ENCODE results near the gene NIPAL3.

Gene NIPAL3

DNA sequence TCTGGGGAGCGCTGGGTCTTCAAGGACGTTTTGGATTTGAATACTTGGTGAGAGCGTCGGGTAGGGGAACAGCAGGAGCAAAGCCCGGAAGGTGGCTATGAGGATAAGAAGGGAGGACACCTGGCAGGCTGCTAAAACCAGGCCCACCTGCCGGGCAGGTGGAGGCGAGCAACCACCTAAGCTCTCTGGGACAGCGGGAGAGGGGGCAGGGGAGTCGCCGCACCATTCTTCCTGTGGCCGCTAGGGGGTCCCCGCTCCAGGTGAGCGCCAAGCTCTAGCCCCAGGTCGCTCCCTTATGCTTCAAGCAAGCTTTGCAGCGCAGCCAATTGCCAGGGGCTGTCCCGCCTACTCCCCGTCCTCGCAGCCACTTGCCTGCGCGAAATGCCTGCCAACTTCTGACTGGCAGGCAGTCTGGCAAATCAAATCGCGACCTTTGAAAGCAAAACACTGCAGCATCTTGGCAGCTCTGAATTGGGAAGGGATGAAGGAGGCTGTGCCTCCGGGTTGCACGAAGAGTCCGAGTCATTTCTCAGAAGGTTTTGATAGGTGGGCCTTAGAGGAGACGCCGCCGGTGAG is at the start of gene NIPAL3:
Gene NIPAL3 (plus strand): TSS at position 469 of the 576 bp plus-strand sequence. CDS start 3,746 bp downstream, outside the sequence.
- peak; percentile 99 for DNase-seq

DNA sequence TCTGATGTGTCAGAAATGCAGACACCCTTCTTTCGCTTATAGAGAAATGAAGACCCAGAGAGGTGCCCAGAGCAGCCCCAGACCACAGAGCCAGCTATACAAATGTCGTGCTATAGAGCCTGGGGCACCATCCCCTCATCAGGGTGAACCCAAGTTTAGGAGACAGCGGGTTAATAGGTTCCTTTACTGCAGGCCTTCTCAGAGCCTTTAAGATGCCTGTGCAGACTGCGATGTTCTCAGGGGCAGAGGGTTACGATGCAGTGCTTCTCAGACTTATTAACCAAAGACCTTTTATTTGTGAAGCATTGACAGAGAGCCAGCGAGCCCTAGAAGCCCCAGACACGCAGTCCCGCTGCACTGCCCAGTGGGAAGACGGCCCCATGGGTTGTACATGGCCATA is 48.9 kb upstream of the NIPAL3 start:
- no peak for DNase-seq

DNA sequence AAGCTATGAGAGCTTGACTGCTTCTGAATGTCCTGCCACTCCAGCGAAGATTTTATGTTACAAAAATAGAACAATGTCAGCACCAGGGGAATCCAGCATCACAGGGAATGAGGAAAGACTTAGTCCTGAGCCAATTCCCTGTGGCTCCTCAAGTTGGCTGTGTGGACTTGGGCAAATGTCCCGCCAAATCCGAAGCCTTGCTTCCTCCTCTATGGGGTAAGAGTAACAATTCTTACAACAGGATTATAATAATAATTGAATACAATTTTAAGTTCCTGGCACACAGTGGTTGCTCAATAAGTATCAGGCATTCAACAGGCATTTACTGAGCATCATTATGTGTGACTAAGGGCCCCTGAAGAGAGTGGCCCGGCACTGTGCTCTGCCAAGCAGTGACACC is 46.4 kb upstream of the NIPAL3 start:
- DNase-seq: no peak

DNA sequence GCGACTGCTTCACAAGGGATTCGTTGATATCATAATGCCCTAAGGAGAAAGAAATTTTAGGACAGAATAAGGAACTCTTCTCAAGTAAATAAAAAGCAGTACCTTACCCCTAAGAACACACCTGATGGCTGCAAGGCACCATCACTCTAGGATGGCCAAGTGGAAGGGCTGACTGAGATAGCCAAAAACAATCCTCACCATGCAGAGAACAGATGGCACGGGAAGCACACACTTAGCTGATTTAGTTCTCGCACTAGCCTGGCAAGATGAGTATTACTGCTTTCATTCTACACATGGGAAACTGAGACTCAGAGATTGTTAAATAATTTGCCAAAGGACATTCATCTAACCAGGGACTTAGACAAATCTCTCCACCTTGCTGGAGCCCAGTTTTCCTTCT is 45.8 kb upstream of the NIPAL3 start:
- DNase-seq: no peak

DNA sequence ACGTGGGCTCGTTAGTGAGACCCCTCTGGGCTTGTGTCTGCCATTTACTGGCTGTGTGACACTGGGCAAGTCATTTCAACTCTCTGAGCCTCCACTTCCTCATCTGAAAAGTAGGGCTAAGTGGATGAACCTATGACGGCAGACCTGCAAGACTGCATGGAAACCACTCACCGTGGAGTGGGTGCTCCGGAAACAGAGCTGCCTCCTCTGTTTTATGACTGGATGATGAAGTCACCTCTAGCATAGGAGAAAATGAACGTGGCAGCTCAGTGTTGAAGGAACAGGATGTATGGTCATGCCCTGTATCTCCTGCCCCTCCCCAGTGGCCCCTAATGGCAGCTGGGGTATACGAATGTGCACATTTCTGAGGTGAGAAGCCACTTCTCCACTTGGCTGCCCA is 42.6 kb upstream of the NIPAL3 start:
- no peak for DNase-seq

DNA sequence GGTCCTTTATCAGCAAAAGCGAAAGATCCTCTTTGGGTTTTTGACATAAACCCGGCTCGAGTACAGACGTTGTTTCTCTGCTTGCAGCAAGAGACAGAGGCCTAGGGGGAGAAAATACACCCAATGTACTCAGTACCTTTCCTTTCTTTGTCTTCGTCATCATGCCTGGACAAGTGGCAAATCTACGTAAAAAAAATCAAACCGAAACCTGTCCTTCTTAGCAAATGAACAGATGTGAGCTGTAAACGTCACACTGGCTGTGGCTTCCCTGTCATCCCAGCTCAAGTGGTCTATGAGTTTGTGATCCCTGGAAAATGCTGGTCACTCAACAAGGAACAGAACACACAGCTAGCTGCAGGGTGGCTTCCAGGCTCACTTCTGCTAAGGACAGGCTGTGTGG is 41.9 kb upstream of the NIPAL3 start:
- no peak for DNase-seq

DNA sequence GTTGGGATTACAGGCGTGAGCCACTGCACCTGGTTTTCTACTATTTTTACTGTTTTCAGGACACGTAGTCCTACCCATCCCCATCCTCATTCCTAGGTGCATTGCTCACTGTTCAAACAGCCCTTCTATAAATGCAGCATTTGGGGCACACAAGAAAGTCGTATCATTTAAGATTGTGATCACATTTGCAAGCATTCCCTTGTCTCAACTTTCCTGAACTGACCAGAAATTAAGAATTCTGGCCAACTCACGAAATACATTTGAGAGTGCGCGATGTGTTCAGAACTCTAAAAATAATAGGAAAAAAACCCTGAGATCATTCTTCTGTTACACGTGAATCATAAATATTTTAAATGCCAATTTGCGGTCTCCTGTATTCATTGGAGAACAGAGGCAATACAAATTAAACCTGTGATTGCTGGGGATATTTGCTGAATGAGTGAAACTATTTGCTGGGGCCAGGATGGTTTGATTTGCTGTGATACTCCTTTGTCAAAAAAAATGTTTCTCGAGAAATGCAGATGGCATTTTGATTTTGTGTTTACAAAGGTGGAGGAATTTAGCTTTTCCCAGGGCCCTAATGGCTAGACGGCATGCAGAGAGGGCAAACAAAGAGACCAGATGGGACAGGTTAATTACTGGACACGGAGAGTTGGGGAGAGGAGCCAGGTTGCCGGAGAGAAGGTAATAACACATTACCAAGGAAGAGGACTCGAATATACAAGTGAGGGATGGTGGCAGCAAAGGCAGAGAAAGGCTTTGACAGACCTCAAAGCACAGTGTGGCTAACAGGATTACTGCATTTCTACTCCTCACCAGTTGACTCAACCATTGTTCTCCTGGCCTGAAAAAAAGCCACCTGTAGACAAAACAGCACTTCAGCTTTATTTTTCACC is 40.5 kb upstream of the NIPAL3 start:
- no peak for DNase-seq

DNA sequence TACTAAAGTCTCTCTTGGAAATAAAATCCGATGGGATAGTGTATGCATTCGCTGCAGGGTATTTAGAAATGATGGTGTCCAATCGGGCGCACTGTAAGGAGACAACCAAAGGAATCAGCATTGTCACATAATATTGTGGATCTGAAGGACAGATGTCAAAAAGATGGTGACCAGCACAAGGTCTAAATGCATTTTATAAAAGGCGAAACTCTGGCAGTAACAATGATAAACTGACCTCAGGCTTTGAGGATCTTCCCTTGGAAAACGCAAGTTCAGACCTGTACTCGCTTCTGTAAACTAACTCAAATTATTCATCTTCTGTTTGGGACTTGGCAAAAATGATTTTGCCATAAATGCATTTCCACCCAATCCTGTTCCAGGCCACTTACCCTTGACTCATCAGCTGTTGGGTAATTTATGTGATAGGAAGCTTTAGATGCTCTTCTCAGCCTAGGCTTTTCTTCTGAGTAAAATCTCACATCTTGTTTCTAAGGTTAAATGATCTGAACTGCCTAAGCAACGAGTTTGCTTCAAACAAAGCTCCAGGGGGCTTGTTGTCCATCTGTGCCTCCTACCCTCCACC is 35.8 kb upstream of the NIPAL3 start:
- no peak for DNase-seq

DNA sequence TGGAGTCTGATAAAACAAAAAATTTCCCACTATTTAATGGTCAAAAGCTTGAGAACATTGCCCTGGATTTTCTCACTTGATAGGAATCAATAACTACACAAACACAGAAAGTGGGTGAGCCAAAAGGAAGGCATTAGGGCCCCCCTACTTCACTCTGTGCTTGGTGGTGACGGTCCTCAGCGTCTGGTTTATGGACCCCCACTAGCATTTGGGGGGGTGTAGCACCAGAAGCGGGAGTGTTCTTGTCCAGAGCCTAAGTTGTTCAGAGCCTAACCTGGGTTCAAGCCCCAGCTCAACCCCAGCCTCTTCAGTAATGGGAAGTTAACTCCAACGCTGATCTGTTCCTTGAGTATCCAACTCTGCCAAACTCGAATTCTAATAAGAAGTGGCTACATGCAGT is 35.1 kb upstream of the NIPAL3 start:
- no peak for DNase-seq

DNA sequence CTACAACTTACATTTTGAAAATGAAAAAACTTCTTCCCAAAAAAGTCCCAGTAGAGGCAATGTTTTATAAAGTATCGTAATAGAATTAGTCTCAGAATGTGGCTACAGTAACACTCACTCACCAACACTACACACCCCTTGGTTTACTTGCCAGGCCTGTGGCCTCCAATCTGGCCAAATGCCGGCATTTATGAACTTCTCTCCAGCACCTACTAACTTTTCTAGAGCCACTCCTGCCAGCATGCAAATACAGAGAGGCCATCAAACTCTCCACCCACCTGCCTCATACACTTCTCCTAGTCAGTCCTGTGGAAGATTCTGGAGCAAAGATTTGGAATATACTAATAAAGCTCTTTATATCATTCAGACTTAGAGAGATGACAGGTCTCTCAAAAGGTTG is 34.3 kb upstream of the NIPAL3 start:
- DNase-seq: no peak

DNA sequence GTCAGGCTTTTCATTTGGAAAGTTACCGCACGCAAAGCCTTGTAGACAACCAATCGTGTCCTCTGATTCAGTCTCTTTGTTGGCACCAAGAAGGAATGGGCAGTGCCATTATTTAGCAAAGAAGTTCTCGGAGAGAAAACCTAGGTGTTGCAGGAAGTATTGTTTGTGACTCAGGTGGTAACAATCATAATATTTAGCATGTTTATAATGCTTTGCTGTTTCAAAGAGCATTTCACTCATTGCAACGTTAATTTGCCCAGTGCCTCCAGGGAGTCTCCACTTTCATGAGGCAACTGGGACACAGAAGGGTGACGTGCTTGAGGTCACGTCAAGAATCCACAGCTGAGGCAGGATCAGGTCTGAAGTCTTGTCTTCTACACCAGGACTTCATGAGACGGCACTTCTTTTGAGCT is 33.4 kb upstream of the NIPAL3 start:
- DNase-seq: no peak

DNA sequence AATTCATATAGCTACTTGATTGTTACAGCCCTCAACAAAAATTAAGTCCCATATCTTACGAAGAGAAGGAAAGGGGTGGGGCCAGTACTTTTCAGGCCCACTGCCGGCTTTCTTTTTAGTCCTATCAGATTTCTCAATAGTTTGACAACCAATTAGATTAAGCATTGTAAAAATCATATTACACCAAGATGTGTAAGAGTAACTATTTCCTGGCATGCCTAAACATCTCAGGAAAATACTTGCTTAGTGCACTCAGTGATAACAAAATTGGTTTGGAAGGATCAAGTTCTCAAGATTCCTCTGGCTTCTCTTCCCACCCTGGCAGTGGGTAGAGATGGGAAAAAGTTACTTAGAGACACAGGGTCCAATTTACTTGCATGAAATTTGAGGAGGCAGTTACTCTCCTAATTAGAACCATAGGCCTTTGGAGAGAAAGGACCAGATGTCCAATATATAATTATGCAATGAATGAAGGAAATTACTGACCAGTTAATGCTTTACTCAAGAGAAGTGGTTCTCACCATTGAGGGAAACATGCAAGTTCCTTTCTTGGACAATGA is 32.1 kb upstream of the NIPAL3 start:
- no peak for DNase-seq

DNA sequence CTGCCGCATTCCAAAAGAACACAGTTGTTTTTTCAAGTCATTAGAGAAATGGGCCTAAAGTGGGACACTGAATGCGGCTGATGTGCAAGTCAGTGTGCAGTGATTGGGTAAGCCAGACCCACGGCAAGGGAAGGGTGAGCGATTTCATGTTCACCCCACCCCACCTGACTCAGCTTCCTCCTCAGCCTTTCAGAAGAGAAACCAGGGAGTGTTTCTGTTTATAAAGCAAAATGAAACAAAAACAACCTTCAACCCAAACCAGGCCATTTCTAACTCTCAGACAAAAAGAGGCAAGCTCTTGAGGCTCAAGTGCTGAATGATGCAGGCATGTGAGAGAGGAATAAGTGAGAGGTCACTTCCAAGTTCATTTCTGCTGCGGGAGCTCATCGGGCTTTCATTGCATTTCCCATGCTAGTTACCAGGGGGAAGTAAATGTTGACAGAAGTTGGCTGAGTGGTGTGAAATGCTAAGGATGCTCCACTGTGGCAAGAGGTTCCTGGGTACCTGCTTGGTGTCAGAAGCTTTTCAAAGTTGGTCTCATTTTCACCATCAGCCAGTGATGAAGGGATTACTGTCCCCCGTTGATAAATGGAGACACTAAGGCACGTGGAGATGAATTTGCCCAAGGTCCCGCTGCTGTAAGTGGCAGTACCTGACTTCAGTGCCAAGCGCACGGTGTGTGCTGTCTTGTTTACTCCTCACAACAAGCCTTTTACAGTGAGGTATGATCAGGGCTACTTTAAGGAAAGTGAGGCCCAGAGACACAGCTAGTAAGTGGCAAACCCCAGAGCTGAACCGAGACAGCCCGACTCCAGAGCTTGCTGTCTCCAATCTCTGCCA is 31.1 kb upstream of the NIPAL3 start:
- peak; percentile 34 for DNase-seq

DNA sequence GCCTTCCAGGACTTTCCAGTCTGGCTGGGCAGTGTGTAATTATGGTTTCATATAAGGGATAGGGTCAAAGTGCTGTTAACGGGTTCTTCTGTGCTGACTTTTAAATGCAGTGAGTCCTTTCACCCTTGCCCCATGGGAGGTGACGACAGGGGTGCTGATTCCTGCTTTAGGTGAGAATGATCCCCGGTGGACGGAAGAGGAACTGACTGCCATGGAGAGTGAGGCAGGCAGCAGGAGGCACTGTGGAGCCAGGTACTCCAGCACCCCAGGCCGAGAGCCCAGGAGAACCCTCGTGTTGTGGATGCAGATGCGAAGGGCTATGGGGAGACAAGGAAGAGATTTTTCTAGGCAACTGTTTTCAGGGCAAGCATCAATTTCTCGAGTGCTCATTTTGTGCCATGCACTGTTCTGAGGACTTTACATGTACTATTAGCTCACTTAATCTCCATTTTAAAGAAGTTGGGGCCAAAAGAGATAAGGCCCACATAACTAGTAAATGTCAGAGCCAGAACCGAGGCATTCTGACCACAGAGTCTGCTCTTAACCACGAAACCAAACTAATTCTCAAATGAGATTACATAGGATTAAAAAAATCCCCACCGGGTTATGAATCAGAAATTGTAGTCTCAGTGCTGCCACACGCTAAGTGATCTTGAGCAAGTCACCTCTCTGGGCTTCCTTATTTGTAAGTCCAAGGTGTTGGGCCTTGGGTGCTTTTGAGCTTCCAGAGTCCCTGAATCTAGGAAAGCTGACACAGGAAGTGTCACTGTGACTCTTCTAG is 30.3 kb upstream of the NIPAL3 start:
- peak; percentile 27 for DNase-seq

DNA sequence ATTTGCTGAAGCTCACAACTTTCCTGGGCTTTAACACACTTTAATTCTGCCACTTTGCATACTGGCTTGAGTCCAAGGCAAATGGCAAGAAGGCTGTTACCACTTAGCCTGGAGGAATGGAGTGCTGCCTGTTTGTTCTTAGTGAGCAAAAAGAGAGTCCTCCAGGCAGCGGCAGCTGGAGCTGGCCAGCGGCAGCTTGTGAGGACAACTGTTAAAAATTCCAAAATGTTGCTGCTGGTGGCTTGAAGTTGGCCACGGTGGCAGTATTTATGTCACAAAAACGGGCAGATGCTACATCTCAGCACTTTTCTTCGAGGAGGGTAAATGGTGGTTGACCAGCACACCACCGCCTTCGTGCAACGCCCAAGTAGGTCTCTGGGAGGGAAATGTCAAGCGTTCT is 29.4 kb upstream of the NIPAL3 start:
- no peak for DNase-seq

DNA sequence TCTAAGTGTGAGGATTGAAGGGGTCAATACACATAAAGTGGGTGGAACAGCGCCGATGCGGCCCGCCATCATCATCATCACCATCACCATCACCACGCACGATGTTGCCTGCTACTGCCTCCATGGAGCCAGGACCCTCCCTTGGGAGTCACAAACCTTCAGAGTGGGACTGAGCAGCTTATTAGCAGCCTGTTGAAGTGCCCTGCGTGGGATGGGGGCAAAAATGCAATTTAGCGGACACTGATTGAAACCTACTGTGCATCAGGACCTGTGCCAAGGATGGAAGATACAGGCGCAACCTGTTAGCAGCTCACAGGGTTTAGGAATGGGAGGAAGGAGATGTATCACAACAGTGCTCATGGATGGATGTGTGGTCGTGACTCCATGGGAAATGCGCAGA is 28.7 kb upstream of the NIPAL3 start:
- no peak for DNase-seq

DNA sequence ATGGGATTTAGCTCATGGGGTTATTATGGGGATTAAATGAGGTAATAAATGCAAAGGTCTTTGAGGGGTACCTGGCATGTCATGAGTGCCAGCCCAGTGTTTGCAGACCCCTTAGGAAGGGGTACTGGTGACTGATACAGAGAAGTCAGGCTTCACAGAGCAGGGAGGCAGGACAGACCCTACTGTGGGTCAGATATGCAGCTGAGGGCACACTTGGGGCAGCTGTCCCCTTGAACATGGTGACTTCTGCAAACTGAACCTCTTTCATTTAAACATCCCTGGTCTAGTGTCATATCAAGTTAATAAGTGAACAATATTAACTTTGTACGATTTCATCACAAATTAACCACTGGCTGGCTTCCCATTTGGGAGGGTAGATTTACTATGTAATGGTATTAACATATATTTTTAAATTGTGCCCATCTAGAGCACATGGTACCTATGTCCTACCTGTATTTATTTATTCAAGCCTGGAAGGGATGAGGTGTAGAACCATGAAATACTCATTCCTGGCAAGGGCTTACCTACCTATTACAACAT is 27.9 kb upstream of the NIPAL3 start:
- no peak for DNase-seq

DNA sequence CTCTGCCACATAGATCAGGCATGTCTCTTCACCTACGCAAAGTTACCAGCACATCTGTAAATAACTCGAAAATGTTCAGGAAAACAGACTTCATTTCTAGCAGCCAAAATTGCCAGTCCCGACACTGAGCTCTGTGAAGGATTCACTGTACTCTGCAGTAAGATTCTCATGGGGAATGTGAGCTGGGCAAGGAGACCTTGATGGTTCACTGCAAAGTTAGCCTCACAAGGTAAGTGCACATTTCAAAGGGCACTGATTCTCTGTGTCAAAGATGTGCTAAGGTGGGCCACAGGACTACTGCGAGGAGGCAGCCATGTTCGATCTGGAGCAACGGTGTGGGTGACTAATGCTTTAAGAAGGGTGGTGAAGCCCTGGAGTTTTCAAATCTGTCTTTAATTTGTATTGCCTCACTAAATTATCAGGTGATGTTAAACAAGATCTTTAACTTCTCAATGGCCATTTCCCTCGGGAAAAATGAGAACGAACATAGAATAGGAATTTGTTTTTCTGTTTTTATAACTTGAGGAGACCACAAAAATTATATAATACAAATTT is 27.2 kb upstream of the NIPAL3 start:
- no peak for DNase-seq

DNA sequence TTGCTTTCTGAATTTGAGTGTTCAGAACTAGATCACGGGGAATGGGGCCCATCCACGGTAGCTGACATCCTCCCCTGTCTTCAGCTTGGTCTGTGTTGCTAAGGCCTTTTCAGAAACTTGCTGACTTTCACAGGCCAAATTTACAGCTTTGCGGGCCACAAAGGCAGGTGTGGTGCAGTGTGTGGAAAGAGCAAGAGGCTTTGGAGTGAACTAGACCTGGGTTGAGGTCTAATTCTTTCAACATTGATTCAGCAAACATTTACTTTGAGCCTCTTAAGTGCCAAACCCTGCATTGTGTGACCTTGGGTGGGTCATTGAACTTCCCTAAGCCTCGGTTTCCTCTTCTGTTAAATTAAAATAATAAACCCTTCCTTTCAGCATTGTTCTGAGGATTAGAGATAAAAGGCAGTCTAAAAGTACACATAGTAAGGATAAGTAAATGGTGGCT is 26.3 kb upstream of the NIPAL3 start:
- no peak for DNase-seq

DNA sequence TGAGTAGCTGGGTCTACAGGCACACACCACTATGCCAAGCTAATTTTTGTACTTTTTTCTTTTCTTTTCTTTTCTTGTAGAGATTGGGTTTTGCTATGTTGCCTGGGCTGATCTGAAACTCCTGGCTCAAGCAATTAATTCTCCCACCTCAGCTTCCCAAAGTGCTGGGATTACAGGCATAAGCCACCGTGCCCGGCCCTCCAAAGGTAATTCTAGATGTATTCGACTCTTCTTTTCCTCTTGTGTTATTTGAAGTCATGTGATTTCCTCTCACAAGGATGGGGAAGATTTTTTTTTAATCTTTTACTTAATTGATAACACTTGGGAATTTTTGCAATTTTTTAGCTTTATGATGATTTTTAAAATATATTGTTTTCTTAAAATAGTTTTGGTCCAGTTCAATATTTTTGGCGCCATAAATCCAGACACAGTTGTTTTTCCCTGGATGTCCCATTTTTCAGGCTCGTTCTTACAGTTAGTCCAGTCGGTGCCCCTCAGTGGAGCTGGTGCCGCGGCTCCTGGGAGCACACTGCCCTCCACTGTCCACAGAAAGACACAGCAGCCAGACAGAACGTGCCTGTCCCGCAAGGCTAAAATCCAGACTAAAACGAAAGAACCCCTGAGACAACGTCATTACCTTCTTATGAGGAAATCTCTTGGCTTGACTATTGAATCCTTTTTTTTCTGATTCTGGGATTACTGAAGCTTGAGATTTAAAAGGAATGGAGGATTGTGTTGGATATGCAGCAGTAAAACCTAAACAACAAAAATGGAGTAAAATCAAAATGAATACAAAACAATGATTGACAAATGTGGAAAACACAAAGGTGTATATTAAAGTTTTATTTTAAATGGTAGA is 24.4 kb upstream of the NIPAL3 start:
- DNase-seq: peak; percentile 82
